ENCODE measurements around the gene NID1.

GRCh38 chr1:236103059-236103458, 38.2 kb upstream of the NID1 start:
- no peak for TF ChIP-seq POLR2AphosphoS5 (IDR thresholded peaks at IDR 0.05; ENCODE audit: low read depth, low read length)
- no peak for TF ChIP-seq CTCF (IDR thresholded peaks at IDR 0.05 in 2 of 3, conservative IDR thresholded peaks at IDR 0.05 in 1 of 3; ENCODE audit: borderline replicate concordance in 1 of 3, insufficient read depth in 1 of 3, low read depth in 2 of 3, low read length in 2 of 3)
- no peak for TF ChIP-seq POLR2A (IDR thresholded peaks at IDR 0.05; ENCODE audit: borderline replicate concordance, extremely low read depth, insufficient read depth, insufficient read length)
- TF ChIP-seq FOSL1 (IDR thresholded peaks at IDR 0.05; ENCODE audit: low read depth) = no peak
- TF ChIP-seq SRF (IDR thresholded peaks at IDR 0.05; ENCODE audit: low read depth) = no peak
- no peak for TF ChIP-seq ATF3 (IDR thresholded peaks at IDR 0.05)
- TF ChIP-seq SIN3A (IDR thresholded peaks at IDR 0.05; ENCODE audit: low read depth) = no peak

Data from HCT116 (cell line).